Mesodermal cell (in vitro differentiated cells): ENCODE data around the gene DOCK1.

Experiments
- H3K27ac ChIP-seq: 2 replicates; pipeline ENCODE4 v1.7.0; 2013; ENCODE audit warnings: mild to moderate bottlenecking, low read depth, low read length, moderate library complexity; ENCODE audit not compliant: severe bottlenecking
- H3K36me3 ChIP-seq: 2 replicates; pipeline ENCODE4 v1.7.1; 2013; ENCODE audit warnings: mild to moderate bottlenecking, low read length, moderate library complexity; ENCODE audit not compliant: control insufficient read depth, insufficient read depth
- H3K4me1 ChIP-seq: one replicate; pipeline ENCODE4 v1.7.1; 2013; ENCODE audit warnings: mild to moderate bottlenecking, low read length; ENCODE audit not compliant: insufficient read depth, control insufficient read depth, poor library complexity, severe bottlenecking
- H3K4me3 ChIP-seq: 2 replicates; pipeline ENCODE4 v1.7.0; 2013; ENCODE audit warnings: low read length, control low read depth, mild to moderate bottlenecking; ENCODE audit not compliant: insufficient read depth, poor library complexity, severe bottlenecking; ENCODE audit errors: extremely low read depth
- H3K9me3 ChIP-seq: 2 replicates; pipeline ENCODE4 v1.7.1; 2013; ENCODE audit warnings: mild to moderate bottlenecking, low read length, moderate library complexity; ENCODE audit not compliant: control insufficient read depth
- WGBS, 2 experiments: methylation state at CpG; one replicate each; pipeline ENCODE4 v1.1.5; 2013; ENCODE audit warnings: missing lambda C conversion rate in 2 of 2; ENCODE audit not compliant: insufficient coverage in 2 of 2; 5-methylcytosine and 5-hydroxymethylcytosine counted together

DOCK1 gene

DNA sequence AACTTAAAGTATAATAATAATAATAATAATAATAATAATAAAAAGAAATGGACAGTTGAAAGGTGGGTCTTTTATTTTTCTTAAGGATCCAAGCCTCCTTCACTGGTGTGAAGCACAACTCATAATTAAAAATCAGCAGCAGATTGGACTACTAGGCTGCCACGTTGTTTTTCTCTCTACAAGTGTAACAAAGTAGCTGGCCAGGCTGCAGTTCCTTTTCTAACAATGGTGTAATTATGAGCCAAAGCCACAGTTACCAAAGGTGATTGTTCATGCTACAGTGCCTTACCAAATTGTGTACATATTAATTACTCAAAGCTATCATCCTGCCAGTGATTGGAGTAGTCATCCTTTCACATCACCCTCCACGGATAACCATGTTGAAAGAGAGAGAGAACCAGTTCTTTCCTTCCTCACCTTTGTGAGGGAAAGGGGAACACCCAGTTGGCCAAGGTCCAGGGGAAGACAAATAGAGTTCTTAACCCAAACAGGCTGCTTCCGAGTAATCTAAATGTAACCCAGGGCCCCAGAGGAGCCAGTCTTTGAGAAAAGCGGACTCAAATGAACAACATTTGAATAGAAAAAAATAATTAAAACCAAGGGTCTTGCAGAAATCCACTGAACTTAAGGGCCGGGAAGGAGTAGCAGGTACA is 557.5 kb downstream of the DOCK1 start:
- Histone ChIP-seq H3K4me1 (no peaks in the 10 kb centered on the region), H3K9me3 (no peaks in the 10 kb centered on the region), H3K4me3 (no peak overlapping the region), H3K27ac (no peak overlapping the region), H3K36me3 (no peaks in the 10 kb centered on the region)
- WGBS, 2 experiments, result 88 to 97% methylated on average over 2 to 4 of the region's 5 CpGs

DNA sequence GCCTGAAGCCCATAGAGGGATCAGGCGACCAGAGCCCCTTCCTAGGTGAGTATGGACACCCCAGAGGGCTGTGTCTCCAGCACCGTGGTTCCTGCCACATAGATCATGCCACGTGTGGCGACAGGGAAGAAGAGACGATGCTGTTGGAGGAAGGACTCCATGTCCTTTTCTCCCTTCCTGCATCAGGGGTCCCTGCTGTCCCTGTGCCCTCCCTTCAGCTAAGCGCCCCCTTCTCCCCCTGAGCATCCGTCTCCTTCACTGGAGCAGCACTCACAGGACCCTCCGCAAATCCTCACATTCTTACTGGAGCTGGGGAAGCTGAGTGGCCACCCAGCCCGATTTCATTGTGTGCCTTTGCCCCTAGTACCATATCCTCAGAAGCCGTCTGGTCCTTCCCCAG is 558.3 kb downstream of the DOCK1 start:
- H3K36me3 ChIP-seq, result no peaks in the 10 kb centered on the region
- WGBS, 2 experiments, result 84 to 87% methylated on average over 7 to 9 of the region's 10 CpGs
- no peak overlapping the region for H3K4me3 ChIP-seq
- H3K9me3 ChIP-seq, result no peaks in the 10 kb centered on the region
- no peak overlapping the region for H3K27ac ChIP-seq
- no peaks in the 10 kb centered on the region for H3K4me1 ChIP-seq

DNA sequence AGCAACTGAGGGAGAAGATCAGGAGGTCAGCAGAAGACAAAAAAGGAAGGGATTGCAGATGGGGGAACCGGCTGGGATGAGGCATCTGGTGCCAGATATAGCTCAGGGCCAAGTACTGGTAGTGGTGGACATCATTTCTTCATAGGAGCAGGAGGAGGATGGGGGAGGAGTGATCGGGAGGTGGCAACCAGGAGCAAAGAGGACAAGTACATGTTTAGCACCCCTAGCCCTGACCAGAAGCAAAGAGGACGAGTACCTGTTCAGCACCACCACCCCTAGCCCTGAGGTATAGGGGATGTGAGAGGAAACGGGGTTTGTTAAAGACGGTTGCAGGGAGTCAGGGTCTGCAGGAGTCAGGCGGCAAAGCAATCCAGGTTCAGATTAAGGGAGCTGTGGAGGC is 559.3 kb downstream of the DOCK1 start:
- Histone ChIP-seq H3K4me3 (no peak overlapping the region), H3K36me3 (no peaks in the 10 kb centered on the region), H3K27ac (no peak overlapping the region), H3K4me1 (no peaks in the 10 kb centered on the region), H3K9me3 (no peaks in the 10 kb centered on the region)
- 89 to 93% methylated on average over 3 to 5 of the region's 6 CpGs for WGBS, 2 experiments

DNA sequence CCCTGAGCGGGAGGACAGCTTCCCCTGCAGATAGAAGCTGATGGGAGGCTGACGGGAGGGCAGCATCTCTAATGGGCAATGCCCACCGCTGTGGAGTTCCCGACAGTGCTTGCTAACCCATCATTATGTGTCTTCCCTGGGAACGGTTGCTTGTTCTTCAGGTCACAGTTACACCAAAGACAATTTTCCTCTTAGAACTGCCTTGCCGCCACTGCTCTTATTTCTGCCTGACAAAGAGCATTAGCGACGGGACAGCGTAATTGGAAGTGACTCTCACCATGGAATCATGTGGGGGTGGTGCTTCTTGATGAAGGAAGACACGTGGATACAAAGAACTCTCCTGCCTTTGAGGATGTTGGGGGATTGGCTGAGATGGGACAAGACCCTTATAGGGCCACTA is 562.6 kb downstream of the DOCK1 start:
- no peaks in the 10 kb centered on the region for H3K9me3 ChIP-seq
- H3K4me3 ChIP-seq, result no peak overlapping the region
- no peak overlapping the region for H3K27ac ChIP-seq
- no peaks in the 10 kb centered on the region for H3K36me3 ChIP-seq
- WGBS, 2 experiments, result 82 to 86% methylated on average over 9 of the region's 10 CpGs
- H3K4me1 ChIP-seq, result no peaks in the 10 kb centered on the region

DNA sequence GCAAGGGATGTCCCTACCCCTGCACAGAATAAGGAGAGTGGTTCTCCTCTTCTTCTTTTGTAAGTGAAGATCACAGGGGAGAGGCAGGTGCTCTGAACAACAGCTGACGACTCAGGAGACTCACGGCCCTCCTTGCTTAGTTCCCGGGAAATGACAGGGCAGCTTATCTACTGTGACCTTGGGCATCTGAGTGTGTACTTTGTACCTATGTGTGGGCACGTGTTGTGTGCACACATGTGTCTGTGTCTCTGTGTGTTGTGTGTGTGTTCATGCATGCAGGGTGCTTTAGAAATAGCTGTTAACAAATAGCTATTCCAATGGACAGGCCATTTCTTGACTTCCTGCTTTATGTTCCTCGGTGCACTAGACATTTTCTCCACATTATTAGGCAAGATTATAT is 563.4 kb downstream of the DOCK1 start:
- 88 to 92% methylated on average over 4 of the region's 5 CpGs for WGBS, 2 experiments

DNA sequence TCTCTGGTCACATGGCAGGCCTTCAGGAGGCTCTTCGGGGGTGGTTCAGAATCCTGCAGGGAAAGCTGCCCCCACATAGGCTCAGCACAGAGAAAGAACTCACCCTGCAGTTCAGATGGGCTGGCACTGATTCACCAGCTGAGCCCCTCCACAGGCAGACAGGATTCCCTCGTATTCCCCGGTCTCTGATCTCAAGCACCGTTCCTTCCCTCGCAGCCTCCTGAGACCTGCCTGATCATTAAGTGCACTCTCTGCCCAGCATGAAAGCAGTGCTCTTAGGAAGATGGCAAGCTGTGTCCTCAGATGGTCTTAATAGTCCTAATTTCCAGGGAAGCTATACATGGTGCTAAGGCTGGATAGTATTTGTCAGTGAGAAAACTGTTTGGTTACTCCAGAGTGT is 565.7 kb downstream of the DOCK1 start:
- 67 to 94% methylated on average over 3 to 4 of the region's 5 CpGs for WGBS, 2 experiments
- Histone ChIP-seq H3K36me3 (no peaks in the 10 kb centered on the region), H3K4me1 (no peaks in the 10 kb centered on the region), H3K27ac (no peak overlapping the region), H3K4me3 (no peak overlapping the region), H3K9me3 (no peaks in the 10 kb centered on the region)

More for the DNA sequence above, 563.4 kb downstream of the DOCK1 start:
- no peak overlapping the region for H3K4me3 ChIP-seq
- no peaks in the 10 kb centered on the region for H3K9me3 ChIP-seq
- no peaks in the 10 kb centered on the region for H3K4me1 ChIP-seq
- no peaks in the 10 kb centered on the region for H3K36me3 ChIP-seq
- no peak overlapping the region for H3K27ac ChIP-seq

DNA sequence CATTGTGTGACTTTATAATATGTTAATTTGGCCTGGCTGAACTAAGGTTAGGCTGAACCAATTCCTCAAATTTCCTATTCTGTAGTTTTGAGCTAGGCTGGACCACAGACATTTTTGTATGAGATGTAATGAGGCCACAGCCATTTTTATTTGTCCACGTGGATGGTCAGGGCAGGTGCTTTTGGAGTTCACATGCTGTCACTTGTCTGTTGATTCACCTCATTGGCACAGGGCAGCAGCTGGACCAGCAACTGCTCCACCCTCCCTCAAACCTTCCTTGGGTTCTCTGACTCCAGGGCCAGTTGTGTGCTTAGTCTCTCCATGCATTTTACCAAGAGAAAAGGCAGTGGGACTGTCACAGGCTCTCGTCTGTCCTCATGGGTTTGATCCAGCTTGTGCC is 567.7 kb downstream of the DOCK1 start:
- Histone ChIP-seq H3K4me3 (no peak overlapping the region), H3K9me3 (no peaks in the 10 kb centered on the region), H3K36me3 (no peaks in the 10 kb centered on the region), H3K4me1 (no peaks in the 10 kb centered on the region), H3K27ac (no peak overlapping the region)
- WGBS, 2 experiments, result 76 to 79% methylated on average over 2 of the region's 2 CpGs

DNA sequence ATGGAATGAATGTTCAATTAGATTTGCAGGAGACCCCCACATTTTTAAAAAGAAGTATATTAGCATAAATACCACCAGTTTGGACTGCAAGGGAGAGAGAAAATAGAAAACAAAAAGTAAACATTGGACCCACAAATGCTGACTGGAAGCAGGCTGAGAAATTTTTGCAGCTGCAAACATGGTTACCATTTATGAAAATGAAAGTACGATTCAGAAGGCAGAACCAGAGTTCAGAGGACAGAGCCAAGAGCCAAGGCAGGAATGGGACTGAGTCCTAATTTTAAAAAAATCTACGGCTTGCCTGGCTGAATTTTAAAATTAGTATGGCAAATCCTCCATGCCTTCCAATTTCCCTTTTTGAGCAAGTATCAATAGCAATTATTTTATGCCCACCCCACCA is 569.3 kb downstream of the DOCK1 start:
- 50 to 86% methylated on average over 1 of the region's 2 CpGs for WGBS, 2 experiments
- H3K9me3 ChIP-seq, result no peaks in the 10 kb centered on the region
- H3K4me3 ChIP-seq, result no peak overlapping the region
- no peak overlapping the region for H3K27ac ChIP-seq
- H3K4me1 ChIP-seq, result no peaks in the 10 kb centered on the region
- H3K36me3 ChIP-seq, result no peaks in the 10 kb centered on the region

DNA sequence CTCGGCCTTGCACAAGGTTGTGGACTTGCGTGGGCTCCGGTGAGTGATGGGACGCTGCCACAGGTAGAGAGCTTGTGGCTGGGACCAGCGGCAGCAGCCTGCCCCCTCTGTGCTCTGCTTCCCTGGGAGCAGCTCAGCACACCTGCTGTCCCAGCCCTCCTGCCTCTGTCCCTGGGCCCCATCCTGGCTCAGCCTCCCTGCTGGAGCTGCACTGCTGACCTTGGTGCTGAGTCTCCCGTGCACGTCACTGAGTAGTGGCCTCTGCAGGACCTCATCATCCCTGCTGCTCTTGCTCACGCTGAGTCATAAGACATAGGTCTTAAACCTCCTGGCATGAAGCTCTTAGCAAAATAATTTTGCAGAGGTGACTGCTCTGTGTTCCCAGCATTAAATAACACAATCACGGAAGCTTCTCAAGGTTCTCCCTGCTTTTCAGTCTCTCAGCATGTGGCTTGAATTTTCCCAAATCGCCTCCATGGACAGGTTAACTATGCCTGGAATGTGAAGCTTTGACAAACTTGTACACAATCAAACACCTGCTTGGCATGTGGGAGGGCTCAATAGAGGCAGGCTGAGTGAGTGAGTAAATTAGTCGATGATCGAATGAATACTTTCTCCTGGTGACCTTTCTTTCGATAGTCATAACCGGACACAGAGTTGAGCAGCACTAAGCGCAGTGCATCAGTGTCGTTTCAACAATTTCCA is 580.1 kb downstream of the DOCK1 start:
- H3K27ac ChIP-seq, result no peak overlapping the region
- 69 to 75% methylated on average over 15 of the region's 16 CpGs for WGBS, 2 experiments

DNA sequence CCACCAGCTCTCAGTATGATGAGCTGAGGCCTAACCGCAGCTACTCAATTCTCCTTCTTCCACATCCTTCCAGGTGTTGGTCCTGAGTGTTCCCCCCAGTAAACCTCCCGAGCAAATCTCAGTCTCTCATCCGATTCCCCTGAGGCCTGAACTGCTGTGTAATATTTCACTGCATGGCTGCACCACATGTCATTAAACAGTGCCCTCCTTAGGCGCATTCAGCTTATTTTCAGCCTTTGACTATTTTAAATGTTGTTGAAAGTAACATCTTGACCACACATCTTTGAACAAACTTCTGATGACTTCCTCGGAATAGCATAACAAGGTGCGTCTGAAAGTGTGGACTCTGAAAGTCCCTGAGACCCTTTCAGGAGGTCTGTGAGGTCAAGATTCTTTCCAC is 581.1 kb downstream of the DOCK1 start:
- WGBS, 2 experiments, result 85 to 89% methylated on average over 5 of the region's 6 CpGs
- Histone ChIP-seq H3K27ac (no peak overlapping the region), H3K4me1 (no peaks in the 10 kb centered on the region), H3K9me3 (no peaks in the 10 kb centered on the region), H3K36me3 (no peaks in the 10 kb centered on the region), H3K4me3 (no peak overlapping the region)

More for the DNA sequence above, 580.1 kb downstream of the DOCK1 start:
- no peaks in the 10 kb centered on the region for H3K9me3 ChIP-seq
- H3K36me3 ChIP-seq, result no peaks in the 10 kb centered on the region
- H3K4me1 ChIP-seq, result no peaks in the 10 kb centered on the region
- H3K4me3 ChIP-seq, result no peak overlapping the region

DNA sequence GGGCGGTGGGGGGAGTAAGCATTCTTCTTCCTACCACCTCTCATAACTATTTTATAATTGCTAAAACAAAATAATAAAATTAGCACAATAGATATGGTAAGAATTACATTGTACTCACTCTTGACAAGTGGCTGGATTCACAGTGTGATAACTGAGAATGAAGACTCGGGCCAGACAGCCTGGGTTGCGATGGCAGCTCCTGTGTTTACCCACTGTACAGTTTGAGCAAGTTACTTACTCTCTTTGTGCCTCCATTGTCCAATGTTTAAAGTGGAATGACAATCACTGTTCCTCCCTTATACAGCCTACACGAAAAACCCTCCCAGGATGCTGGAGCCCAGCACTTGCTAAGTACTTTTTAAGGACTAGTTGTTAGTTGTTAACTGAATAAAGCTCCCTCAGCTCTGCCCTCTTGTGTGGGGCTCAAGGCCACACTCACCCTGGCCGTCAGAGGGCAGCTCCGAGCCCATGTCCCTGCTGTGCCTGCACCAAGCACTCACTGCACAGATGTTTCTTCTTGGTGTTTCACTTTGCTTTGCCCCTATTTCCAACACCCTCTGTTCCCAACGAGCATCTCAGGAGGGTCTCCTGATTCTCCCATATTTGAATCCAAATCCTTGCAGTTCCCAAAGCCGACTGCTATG is 587.5 kb downstream of the DOCK1 start:
- Histone ChIP-seq H3K4me3 (no peak overlapping the region), H3K36me3 (no peaks in the 10 kb centered on the region), H3K4me1 (no peaks in the 10 kb centered on the region), H3K9me3 (no peaks in the 10 kb centered on the region), H3K27ac (no peak overlapping the region)
- 73% methylated on average over 5 to 6 of the region's 8 CpGs for WGBS, 2 experiments
